HEK293T (cell line): Measurements from ENCODE around the gene GREM1.

Source experiments
- CTBP1 ChIP-seq: fragments of 450-650 bp; IDR thresholded peaks from 2 replicates; pipeline ENCODE4 v1.6.1; 2016; ENCODE audit warnings: borderline replicate concordance
- ELF4 ChIP-seq: fragments of 450-650 bp; IDR thresholded peaks from 2 replicates; pipeline ENCODE4 v1.6.1; 2017; ENCODE audit warnings: antibody characterized with exemption
- FOXA1 ChIP-seq: fragments of 450-650 bp; IDR thresholded peaks from 2 replicates; pipeline ENCODE4 v1.6.1; 2016; ENCODE audit warnings: mild to moderate bottlenecking
- FOXK2 ChIP-seq: fragments of 450-650 bp; IDR thresholded peaks from 2 replicates; pipeline ENCODE4 v1.6.1; 2016; ENCODE audit warnings: mild to moderate bottlenecking
- FOXM1 ChIP-seq: fragments of 450-650 bp; IDR thresholded peaks from 2 replicates; pipeline ENCODE4 v1.6.1; 2017; ENCODE audit warnings: mild to moderate bottlenecking, borderline replicate concordance
- L3MBTL2 ChIP-seq: fragments of 450-650 bp; conservative IDR thresholded peaks from 2 replicates; pipeline ENCODE4 v1.6.1; 2016; ENCODE audit warnings: mild to moderate bottlenecking
- NFRKB ChIP-seq: fragments of 450-650 bp; IDR thresholded peaks from 2 replicates; pipeline ENCODE4 v1.6.1; 2016; ENCODE audit warnings: mild to moderate bottlenecking, moderate library complexity
- SP1 ChIP-seq: fragments of 450-650 bp; IDR thresholded peaks from 2 replicates; pipeline ENCODE4 v1.6.1; 2017
- SUZ12 ChIP-seq: fragments of 450-650 bp; IDR thresholded peaks from 2 replicates; pipeline ENCODE4 v1.6.1; 2016; ENCODE audit warnings: mild to moderate bottlenecking
- TARDBP ChIP-seq: fragments of 450-650 bp; IDR thresholded peaks from 2 replicates; pipeline ENCODE4 v1.6.1; 2016
- ZNF384 ChIP-seq: fragments of 450-650 bp; IDR thresholded peaks from 2 replicates; pipeline ENCODE4 v1.6.1; 2016

DNA sequence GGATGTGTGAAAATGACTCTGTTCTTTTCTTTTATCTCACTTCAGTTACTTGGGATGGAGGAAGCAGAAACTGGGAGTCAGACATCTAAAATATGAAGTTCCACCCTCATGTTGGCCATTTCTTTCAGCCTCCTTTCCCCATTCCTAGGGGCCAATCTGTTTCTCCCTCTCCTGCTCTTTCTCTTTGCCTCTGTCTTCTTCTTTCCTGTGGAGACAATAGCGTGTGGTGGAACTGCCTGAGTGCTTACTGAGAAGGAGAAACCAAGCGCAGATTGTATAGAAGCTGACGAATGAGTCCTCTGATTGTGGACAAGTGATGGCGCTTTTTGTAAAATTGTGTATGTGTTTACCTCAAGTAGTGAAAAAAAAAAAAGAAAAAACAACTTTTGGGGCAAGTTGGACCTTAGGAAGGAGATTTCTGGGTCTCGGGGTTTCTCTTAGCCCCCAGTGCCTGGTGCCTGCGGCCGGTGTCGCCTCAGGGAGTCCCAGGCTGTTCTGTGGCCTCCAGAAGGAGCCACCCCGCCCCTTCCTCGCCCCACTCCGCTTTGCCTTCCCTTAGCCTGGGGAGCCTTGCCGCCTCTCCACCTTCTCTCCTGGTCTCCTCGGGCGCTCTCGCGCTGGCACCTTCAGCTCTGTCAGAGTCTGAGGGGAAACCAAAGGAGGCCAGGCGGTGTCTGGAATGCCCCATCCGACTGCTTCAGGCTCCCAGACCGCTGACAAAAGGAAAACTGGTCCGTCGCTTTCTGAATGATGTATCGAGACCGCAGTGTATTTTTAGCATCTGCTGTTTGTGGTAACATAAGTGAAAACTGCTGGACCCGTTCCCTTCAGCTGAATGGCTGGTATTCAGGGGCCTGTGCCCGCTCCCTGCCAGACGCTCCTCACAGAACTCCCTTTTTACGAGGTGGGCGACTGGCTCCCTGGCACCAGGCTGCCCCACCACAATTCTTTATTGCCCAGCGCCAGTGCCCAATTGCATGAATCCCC, 46.2 kb upstream of the GREM1 start:
- TF ChIP-seq TARDBP (no peak), NFRKB (no peak), FOXK2 (no peak), SUZ12 (no peak), FOXM1 (no peak), ELF4 (no peak), L3MBTL2 (no peak), SP1 (no peak), CTBP1 (no peak), FOXA1 (no peak), ZNF384 (no peak)
